RWPE2 (cell line): Measurements from ENCODE around the gene XCL2.

Experiments used
- ATAC-seq: fragments of 200-7000 bp; cut with Tn5 transposase; 3 replicates; pipeline ENCODE4 v1.9.1; 2021; ENCODE audit warnings: low read depth
- DNase-seq: peaks from one replicate; pipeline ENCODE4 v3.0.0-alpha.2; 2020; ENCODE audit warnings: low spot score
- H3K27ac ChIP-seq: fragments of 450-650 bp; 2 replicates; pipeline ENCODE4 v1.5.1; 2017; ENCODE audit warnings: mild to moderate bottlenecking; ENCODE audit not compliant: poor library complexity, severe bottlenecking
- H3K27me3 ChIP-seq: fragments of 250-450 bp; sonication (Bioruptor Pico); 2 replicates; pipeline ENCODE4 v1.5.1; 2021; ENCODE audit warnings: mild to moderate bottlenecking, moderate library complexity; ENCODE audit not compliant: insufficient read depth, poor library complexity, severe bottlenecking
- H3K36me3 ChIP-seq: fragments of 250-450 bp; sonication (Bioruptor Pico); 2 replicates; pipeline ENCODE4 v1.5.1; 2020; ENCODE audit warnings: low read depth, mild to moderate bottlenecking, moderate library complexity
- H3K4me1 ChIP-seq: fragments of 250-450 bp; sonication (Bioruptor Pico); 2 replicates; pipeline ENCODE4 v1.5.1; 2021; ENCODE audit warnings: mild to moderate bottlenecking, moderate library complexity; ENCODE audit not compliant: insufficient read depth, poor library complexity, severe bottlenecking
- H3K4me3 ChIP-seq: fragments of 250-450 bp; sonication (Bioruptor Pico); 2 replicates; pipeline ENCODE4 v1.5.1; 2021; ENCODE audit warnings: mild to moderate bottlenecking, moderate library complexity; ENCODE audit not compliant: severe bottlenecking
- H3K9me3 ChIP-seq: fragments of 250-450 bp; sonication (Bioruptor Pico); 2 replicates; pipeline ENCODE4 v1.5.1; 2021; ENCODE audit warnings: mild to moderate bottlenecking, moderate library complexity; ENCODE audit not compliant: severe bottlenecking
- CTCF ChIP-seq: fragments of 450-650 bp; IDR thresholded peaks from one replicate; pipeline ENCODE4 v1.5.1; 2017; ENCODE audit warnings: mild to moderate bottlenecking, moderate library complexity; ENCODE audit not compliant: poor library complexity, severe bottlenecking

XCL2 gene

DNA sequence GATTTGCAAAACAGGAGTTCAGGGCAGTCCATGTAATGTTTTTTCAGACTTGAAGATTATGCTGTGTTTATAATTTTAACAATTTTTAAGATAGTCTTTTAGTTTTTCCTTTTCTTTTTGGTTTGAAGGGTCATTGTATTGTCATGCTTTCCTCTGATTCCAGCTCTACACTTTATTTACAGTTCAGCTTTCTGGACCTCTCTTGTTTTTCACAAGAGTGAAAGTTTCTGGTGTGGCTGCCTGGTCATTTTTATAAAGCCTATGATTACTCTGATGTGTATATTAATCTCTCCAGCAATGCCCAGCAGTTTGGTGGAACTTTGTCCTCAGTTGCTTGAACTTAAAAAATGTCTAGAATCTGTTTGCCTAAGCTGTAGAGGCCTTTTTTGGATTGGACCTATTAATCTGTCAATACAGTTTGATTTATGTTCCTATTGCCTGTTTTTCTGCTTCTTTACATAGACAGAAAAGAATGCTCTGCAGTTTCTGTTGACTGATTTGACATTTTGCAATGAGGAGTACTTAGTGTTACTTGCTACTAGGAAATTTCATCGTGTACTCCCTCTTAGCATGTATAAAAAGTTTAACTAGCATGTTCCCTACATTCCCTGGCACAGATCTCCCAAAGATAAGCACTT is 52.2 kb downstream of the XCL2 start:
- TF ChIP-seq CTCF, result no peak
- Histone ChIP-seq H3K36me3 (no peaks in the 10 kb centered on the region), H3K4me3 (no peak overlapping the region), H3K27ac (no peak overlapping the region), H3K9me3 (no peaks in the 10 kb centered on the region), H3K27me3 (no peaks in the 10 kb centered on the region), H3K4me1 (peaks cover 4% of the 10 kb centered on the region)
- no peak for ATAC-seq
- no peak for DNase-seq
